BLaER1 (cell line): ENCODE measurements around the gene GFY.

Source experiments
- H3K27ac ChIP-seq: shearing (Covaris generic); formaldehyde crosslinking; 2 replicates; pipeline ENCODE4 v1.8.1; 2022
- H3K27me3 ChIP-seq: shearing (Covaris generic); formaldehyde crosslinking; 2 replicates; pipeline ENCODE4 v1.8.1; 2022
- H3K36me3 ChIP-seq: shearing (Covaris generic); formaldehyde crosslinking; 2 replicates; pipeline ENCODE4 v1.8.1; 2022
- H3K4me1 ChIP-seq: shearing (Covaris generic); formaldehyde crosslinking; 2 replicates; pipeline ENCODE4 v1.8.1; 2022
- H3K4me2 ChIP-seq: shearing (Covaris generic); formaldehyde crosslinking; 2 replicates; pipeline ENCODE4 v1.8.1; 2022
- H3K4me3 ChIP-seq: shearing (Covaris generic); formaldehyde crosslinking; 2 replicates; pipeline ENCODE4 v1.8.1; 2022
- H3K9ac ChIP-seq: shearing (Covaris generic); formaldehyde crosslinking; 2 replicates; pipeline ENCODE4 v1.8.1; 2022
- H3K9me3 ChIP-seq: shearing (Covaris generic); formaldehyde crosslinking; 2 replicates; pipeline ENCODE4 v1.8.1; 2022
- H4K20me1 ChIP-seq: shearing (Covaris generic); formaldehyde crosslinking; 2 replicates; pipeline ENCODE4 v1.8.1; 2022
- Cebpa-rat ChIP-seq: shearing (Covaris generic); IDR thresholded peaks from 2 replicates; pipeline ENCODE4 v1.8.1; 2022

Gene GFY

DNA sequence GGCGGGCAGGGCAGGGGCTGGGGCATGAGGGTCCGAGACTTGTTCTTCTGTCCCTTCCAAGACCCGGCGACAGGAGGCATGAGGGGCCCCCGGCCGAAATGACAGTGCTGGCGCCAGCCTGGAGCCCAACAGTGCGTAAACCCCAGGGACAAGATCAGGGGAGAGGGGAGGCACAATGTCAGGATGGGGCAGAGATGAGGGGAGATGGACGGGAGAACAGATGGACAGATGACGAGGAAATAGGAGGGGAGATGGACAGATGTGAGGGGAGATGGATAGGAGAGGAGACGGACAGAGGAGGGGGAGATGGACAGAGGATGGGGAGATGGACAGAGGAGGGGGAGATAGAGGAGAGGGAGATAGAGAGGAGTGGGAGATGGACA is 49.3 kb downstream of the GFY start:
- no peak for TF ChIP-seq Cebpa-rat
- no peaks in the 10 kb centered on the region for H3K36me3 ChIP-seq
- H3K9me3 ChIP-seq: no peaks in the 10 kb centered on the region
- no peaks in the 10 kb centered on the region for H3K27me3 ChIP-seq
- H3K9ac ChIP-seq: 0 out of 2 replicates have a peak overlapping the region, but pooled peaks have one; percentile 34
- peak overlapping the region; percentile 95 for H3K4me2 ChIP-seq
- H3K4me1 ChIP-seq: peaks cover 74% of the 10 kb centered on the region
- H3K27ac ChIP-seq: peak overlapping the region; percentile 51
- peaks cover 5% of the 10 kb centered on the region; the same call in 1 of the 2 replicates for H4K20me1 ChIP-seq
- H3K4me3 ChIP-seq: peak overlapping the region; percentile 65

DNA sequence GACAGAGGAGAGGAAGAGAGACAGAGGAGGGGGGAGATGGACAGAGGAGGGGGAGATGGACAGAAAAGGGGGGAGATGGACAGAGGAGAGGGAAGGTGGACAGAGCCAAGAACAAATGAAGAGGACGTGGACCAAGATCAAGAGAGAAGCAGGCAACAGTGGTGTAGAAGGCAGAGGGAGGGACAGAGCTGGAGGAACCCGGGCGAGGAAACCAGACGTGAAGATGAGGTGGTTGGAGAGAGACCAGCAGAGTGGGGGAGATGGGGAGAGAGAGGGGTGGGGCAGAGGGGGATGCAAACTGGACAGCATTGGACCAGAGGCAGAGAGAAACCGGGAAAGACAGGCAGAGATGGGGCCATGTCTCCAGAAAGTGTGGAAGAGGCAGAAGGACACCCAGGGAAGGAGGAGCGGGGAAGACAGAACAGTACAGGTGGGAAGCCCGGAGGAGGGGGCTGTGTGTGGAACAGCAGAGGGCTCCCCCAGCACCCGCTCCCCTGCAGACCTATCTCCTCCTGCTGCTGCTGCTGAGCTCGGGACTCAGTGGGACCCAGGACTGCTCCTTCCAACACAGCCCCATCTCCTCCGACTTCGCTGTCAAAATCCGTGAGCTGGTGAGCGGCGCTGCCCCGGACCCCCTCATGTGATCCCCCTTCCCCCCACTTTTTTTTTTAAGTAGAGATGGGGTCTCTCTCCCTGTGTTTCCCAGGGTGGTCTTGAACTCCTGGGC is 50.2 kb downstream of the GFY start:
- Histone ChIP-seq H3K27me3 (no peaks in the 10 kb centered on the region), H4K20me1 (no peaks in the 10 kb centered on the region), H3K4me1 (peaks cover 66% of the 10 kb centered on the region), H3K36me3 (no peaks in the 10 kb centered on the region), H3K9ac (peak overlapping the region; percentile 38; the same call in 1 of the 2 replicates), H3K4me3 (no peak overlapping the region; the same call in 1 of the 2 replicates), H3K4me2 (peak overlapping the region; percentile 95), H3K27ac (peak overlapping the region; percentile 51), H3K9me3 (no peaks in the 10 kb centered on the region)
- TF ChIP-seq Cebpa-rat: no peak

DNA sequence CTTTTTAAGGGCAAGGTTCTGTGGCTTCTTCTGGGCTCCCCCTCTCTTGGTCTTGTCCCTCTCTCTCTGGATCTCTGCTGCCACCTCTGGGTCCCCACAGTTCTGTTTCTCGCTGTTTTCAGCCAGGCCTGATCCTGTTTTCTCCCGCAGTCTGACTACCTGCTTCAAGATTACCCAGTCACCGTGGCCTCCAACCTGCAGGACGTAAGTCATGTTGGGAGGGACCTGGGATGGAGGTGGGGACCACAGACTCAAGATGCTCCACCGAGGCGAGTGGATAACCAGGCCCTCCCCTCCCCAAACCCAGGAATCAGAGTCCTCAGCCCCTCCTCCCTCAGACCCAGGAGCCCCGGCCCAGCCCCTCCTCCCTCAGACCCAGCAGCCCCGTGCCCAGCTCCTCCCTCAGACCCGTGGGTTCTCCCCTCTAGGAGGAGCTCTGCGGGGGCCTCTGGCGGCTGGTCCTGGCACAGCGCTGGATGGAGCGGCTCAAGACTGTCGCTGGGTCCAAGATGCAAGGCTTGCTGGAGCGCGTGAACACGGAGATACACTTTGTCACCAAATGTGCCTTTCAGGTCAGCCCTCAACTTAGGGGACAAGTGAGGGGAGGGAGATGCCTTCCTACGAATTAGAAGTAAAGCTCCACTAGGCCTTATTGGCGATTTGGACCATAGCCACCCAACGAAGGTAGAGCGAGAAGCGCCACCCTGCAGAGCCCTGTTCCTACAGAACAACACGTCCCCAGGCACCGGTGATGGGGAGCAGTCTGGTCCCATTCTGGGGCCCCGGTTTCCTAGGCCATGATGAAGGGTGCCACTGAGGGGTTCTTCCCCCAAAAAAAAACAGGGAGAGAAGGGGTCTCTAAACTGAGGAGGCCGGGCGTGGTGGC is 51.0 kb downstream of the GFY start:
- peaks cover 57% of the 10 kb centered on the region for H3K4me1 ChIP-seq
- H3K9me3 ChIP-seq: no peaks in the 10 kb centered on the region
- no peaks in the 10 kb centered on the region for H3K36me3 ChIP-seq
- peak overlapping the region; percentile 95 for H3K4me2 ChIP-seq
- H3K4me3 ChIP-seq: no peak overlapping the region
- peak overlapping the region; percentile 38; the same call in 1 of the 2 replicates for H3K9ac ChIP-seq
- TF ChIP-seq Cebpa-rat: no peak
- no peaks in the 10 kb centered on the region for H3K27me3 ChIP-seq
- peak overlapping the region; percentile 51; the same call in 1 of the 2 replicates for H3K27ac ChIP-seq
- no peaks in the 10 kb centered on the region for H4K20me1 ChIP-seq
